ENCODE results near the gene MLH3.

The MLH3 gene

GRCh38 chr14:75054421-75054820, 3.2 kb upstream of the MLH3 start:
- no peak for TF ChIP-seq CTCF (conservative IDR thresholded peaks at IDR 0.05; ENCODE audit: low read length)
- peak; percentile 33 for DNase-seq (ENCODE audit: low read depth)
- no peak overlapping the region for H3K4me3 ChIP-seq (ENCODE audit: low read length)

- TF ChIP-seq CTCF (conservative IDR thresholded peaks at IDR 0.05; ENCODE audit: low read length) = no peak
- peak; percentile 75 for DNase-seq (ENCODE audit: low read depth)
- H3K4me3 ChIP-seq (ENCODE audit: low read length) = no peak overlapping the region
Measured at GRCh38 chr14:75053396-75054291, 2.4 kb upstream of the MLH3 start.

- DNase-seq (ENCODE audit: low read depth) = no peak
- H3K4me3 ChIP-seq (ENCODE audit: low read length) = peak overlapping the region; percentile 57
- no peak for TF ChIP-seq CTCF (conservative IDR thresholded peaks at IDR 0.05; ENCODE audit: low read length)
Measured at GRCh38 chr14:75051556-75051899, 261 bp upstream of the MLH3 start.

GRCh38 chr14:75049731-75050201, 1.5 kb downstream of the MLH3 start:
- no peak for TF ChIP-seq CTCF (conservative IDR thresholded peaks at IDR 0.05; ENCODE audit: low read length)
- no peak overlapping the region for H3K4me3 ChIP-seq (ENCODE audit: low read length)
- DNase-seq (ENCODE audit: low read depth) = peak; percentile 95

- no peak overlapping the region for H3K4me3 ChIP-seq (ENCODE audit: low read length)
- DNase-seq (ENCODE audit: low read depth) = no peak
- no peak for TF ChIP-seq CTCF (conservative IDR thresholded peaks at IDR 0.05; ENCODE audit: low read length)
Measured at GRCh38 chr14:75049136-75049535, 2.1 kb downstream of the MLH3 start.

DNA sequence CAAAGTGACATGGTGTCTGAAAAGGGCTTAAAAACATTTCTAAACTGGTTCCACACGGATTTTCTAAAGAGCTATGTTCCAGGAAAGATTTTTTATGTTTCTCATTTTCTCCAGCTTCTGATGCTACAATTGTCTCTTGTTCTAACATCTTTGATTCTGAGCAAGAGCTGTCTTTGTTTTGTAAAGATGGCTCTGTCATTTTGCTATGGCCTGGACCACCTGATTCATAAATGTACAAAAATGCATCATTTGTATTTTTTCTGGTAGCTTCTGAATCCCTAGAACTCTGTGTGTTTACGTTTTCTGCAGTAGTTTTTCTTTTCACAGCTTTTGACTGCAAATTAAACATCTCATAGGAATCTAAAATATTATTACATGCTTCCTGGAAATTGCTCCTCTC, 3.2 kb downstream of the MLH3 start:
- DNase-seq (ENCODE audit: low read depth) = no peak
- H3K4me3 ChIP-seq (ENCODE audit: low read length) = no peak overlapping the region
- no peak for TF ChIP-seq CTCF (conservative IDR thresholded peaks at IDR 0.05; ENCODE audit: low read length)

DNA sequence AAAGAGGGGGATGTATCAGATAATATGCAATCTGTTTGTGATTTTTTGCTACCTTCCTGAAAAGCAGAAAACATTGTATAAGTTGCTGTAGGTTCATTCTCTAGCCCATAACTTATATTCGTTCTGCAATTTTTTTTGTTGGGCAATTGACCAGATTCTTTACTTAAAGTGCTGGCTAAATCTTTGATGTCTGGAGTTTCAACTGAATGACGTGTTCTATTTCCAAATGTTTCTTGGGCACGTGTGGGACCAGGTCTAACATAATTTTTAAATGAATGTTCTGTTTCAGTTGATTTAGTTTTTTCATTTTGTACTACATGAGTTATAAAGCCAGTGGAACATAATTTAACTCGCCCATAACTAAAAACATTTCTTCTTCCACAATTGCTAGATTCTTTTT, 3.8 kb downstream of the MLH3 start:
- no peak overlapping the region for H3K4me3 ChIP-seq (ENCODE audit: low read length)
- no peak for TF ChIP-seq CTCF (conservative IDR thresholded peaks at IDR 0.05; ENCODE audit: low read length)
- peak; percentile 45 for DNase-seq (ENCODE audit: low read depth)
